Thoracic aorta (tissue), 2 donors: Measurements from ENCODE around the gene ELFN1. TPM values are rescaled to one million over a fixed set of nuclear protein-coding genes. Genes with fewer than 3 reads are reported as not detected.

Experiments
- ATAC-seq: fragments of 150-250 bp; one replicate; pipeline ENCODE4 v1.8.0; 2017; ENCODE audit warnings: low read depth; ENCODE audit not compliant: insufficient number of reproducible peaks, low FRiP score
- DNase-seq: peaks from one replicate; pipeline ENCODE4 v3.0.0-alpha.2; 2020; ENCODE audit warnings: low spot score
- H3K27ac ChIP-seq, 2 donors: fragments of 200-600 bp; sonication (generic); 1 replicate in 1 of 2; 2 replicates in 1 of 2; pipeline ENCODE4 v1.5.1; 2016; ENCODE audit warnings: mild to moderate bottlenecking in 2 of 2, moderate library complexity in 2 of 2
- H3K27me3 ChIP-seq: fragments of 200-600 bp; sonication (generic); replicated peaks from 2 replicates; pipeline ENCODE4 v1.6.0; 2016; ENCODE audit warnings: mild to moderate bottlenecking; ENCODE audit not compliant: insufficient read depth
- H3K36me3 ChIP-seq: fragments of 200-600 bp; sonication (generic); one replicate; pipeline ENCODE4 v1.5.1; 2016
- H3K4me1 ChIP-seq, 2 donors: fragments of 200-600 bp; sonication (generic); 1 replicate in 1 of 2; 2 replicates in 1 of 2; pipeline versions ENCODE4 v1.5.1 to v1.6.0; 2016; ENCODE audit warnings: low read depth in 2 of 2, mild to moderate bottlenecking in 1 of 2; ENCODE audit not compliant: control insufficient read depth in 1 of 2
- H3K4me3 ChIP-seq: fragments of 200-600 bp; sonication (generic); 2 replicates; pipeline ENCODE4 v1.5.1; 2016; ENCODE audit warnings: mild to moderate bottlenecking
- H3K9me3 ChIP-seq: fragments of 200-600 bp; sonication (generic); 2 replicates; pipeline ENCODE4 v1.5.1; 2016
- CTCF ChIP-seq: fragments of 200-600 bp; sonication (generic); IDR thresholded peaks from one replicate; pipeline ENCODE4 v1.5.1; 2019; ENCODE audit warnings: antibody characterized with exemption
- total RNA-seq, 2 donors: library from RNA; depleted of rRNA; stranded (reverse); fragments of >200 nt; gene quantifications; one replicate each; pipeline versions ENCODE4 v1.1.0 to v1.2.3, GENCODE V29; 2016

ELFN1 gene
- total RNA-seq, 2 donors from 2014 or later: 0.81 to 0.85 TPM

GRCh38 chr7:1748076-1748838 is 78.2 kb downstream of the ELFN1 start:
- ATAC-seq: no peak
- H3K4me1 ChIP-seq: no peaks in the 10 kb centered on the region
- H3K9me3 ChIP-seq: no peaks in the 10 kb centered on the region
- H3K36me3 ChIP-seq: no peaks in the 10 kb centered on the region
- no peak for TF ChIP-seq CTCF
- H3K27ac ChIP-seq: no peak overlapping the region
- no peak for DNase-seq
- no peak overlapping the region for H3K4me3 ChIP-seq
- no peaks in the 10 kb centered on the region for H3K27me3 ChIP-seq

DNA sequence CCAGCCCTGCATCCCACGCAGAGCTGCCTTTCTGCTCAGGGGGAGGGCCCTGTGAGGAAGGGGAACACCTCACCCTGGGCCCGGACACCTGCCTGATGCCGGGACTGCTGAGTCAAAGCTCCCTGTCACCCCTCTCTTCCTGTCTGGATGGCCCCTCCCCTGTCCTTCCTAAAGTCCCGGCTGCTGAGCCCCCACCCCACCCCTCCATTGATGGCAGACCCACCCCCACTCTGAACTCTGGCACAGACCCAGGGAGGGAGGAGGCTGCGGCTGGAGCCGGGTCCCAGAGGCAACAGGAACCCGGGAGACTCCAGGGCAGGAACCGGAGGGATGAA is 78.7 kb downstream of the ELFN1 start:
- H3K4me1 ChIP-seq: no peaks in the 10 kb centered on the region
- no peaks in the 10 kb centered on the region for H3K27me3 ChIP-seq
- H3K36me3 ChIP-seq: no peaks in the 10 kb centered on the region
- DNase-seq (no peak), ATAC-seq (no peak)
- no peaks in the 10 kb centered on the region for H3K9me3 ChIP-seq
- H3K4me3 ChIP-seq: no peak overlapping the region
- no peak for TF ChIP-seq CTCF
- H3K27ac ChIP-seq: no peak overlapping the region

GRCh38 chr7:1749351-1749863 is 79.3 kb downstream of the ELFN1 start:
- ATAC-seq (no peak), DNase-seq (no peak)
- H3K4me3 ChIP-seq: no peak overlapping the region

GRCh38 chr7:1749864-1750466 is 79.9 kb downstream of the ELFN1 start:
- no peak for TF ChIP-seq CTCF
- Histone ChIP-seq H3K4me3 (no peak overlapping the region), H3K4me1 (no peaks in the 10 kb centered on the region), H3K9me3 (no peaks in the 10 kb centered on the region), H3K27me3 (no peaks in the 10 kb centered on the region), H3K36me3 (no peaks in the 10 kb centered on the region), H3K27ac (no peak overlapping the region)
- no peak for ATAC-seq
- no peak for DNase-seq

More at GRCh38 chr7:1749351-1749863, 79.3 kb downstream of the ELFN1 start:
- no peak overlapping the region for H3K27ac ChIP-seq
- no peaks in the 10 kb centered on the region for H3K27me3 ChIP-seq
- TF ChIP-seq CTCF: no peak
- H3K9me3 ChIP-seq: no peaks in the 10 kb centered on the region
- no peaks in the 10 kb centered on the region for H3K36me3 ChIP-seq
- H3K4me1 ChIP-seq: no peaks in the 10 kb centered on the region

GRCh38 chr7:1750541-1751021 is 80.5 kb downstream of the ELFN1 start:
- no peak for TF ChIP-seq CTCF
- DNase-seq: no peak
- H3K4me1 ChIP-seq: no peaks in the 10 kb centered on the region

More at GRCh38 chr7:1750541-1751021, 80.5 kb downstream of the ELFN1 start:
- ATAC-seq: no peak
- no peak overlapping the region for H3K4me3 ChIP-seq
- no peaks in the 10 kb centered on the region for H3K9me3 ChIP-seq
- H3K27me3 ChIP-seq: no peaks in the 10 kb centered on the region
- no peak overlapping the region for H3K27ac ChIP-seq
- H3K36me3 ChIP-seq: no peaks in the 10 kb centered on the region
